ENCODE measurements around the gene TBC1D22A.

DNA sequence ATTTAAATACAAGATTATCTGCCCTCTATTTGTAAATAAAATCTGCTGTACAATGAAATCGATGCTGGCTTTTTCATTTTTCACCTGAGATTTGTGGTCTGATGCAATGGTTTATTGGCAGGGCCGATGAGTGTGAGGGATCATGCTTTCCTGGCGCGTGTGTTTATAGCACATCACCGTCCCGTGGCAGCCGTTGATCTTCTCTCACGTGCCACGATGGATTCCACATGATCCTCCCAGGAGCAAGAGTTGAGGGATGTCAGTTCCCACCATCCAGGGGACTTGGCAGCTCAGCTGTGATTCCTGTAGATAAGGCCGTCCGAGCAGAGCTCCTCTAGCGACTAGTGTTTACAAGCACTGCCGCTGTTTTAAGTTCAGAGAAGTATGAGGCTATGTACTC, 213.7 kb downstream of the TBC1D22A start:
- TF ChIP-seq DMBX1 (CRISPR knock-in tag; IDR thresholded peaks at IDR 0.05; ENCODE audit: borderline replicate concordance) (no peak), PURB (CRISPR knock-in tag; IDR thresholded peaks at IDR 0.05; ENCODE audit: low read depth) (no peak), GABPB1 (CRISPR knock-in tag; IDR thresholded peaks at IDR 0.05) (no peak), FOXP4 (CRISPR knock-in tag; IDR thresholded peaks at IDR 0.05; ENCODE audit: borderline replicate concordance) (no peak), U2AF2 (optimal IDR thresholded peaks at IDR 0.05; ENCODE audit: low read depth, low read length) (no peak), RAD21 (CRISPR knock-in tag; conservative IDR thresholded peaks at IDR 0.05 in 1 of 2, IDR thresholded peaks at IDR 0.05 in 1 of 2) (no peak), SP1 (CRISPR knock-in tag; IDR thresholded peaks at IDR 0.05) (no peak), NFE2L1 (tag; IDR thresholded peaks at IDR 0.05; ENCODE audit: borderline replicate concordance, low read depth) (no peak), ATF7 (IDR thresholded peaks at IDR 0.05) (no peak)
- TF ChIP-seq, protein P1, sequence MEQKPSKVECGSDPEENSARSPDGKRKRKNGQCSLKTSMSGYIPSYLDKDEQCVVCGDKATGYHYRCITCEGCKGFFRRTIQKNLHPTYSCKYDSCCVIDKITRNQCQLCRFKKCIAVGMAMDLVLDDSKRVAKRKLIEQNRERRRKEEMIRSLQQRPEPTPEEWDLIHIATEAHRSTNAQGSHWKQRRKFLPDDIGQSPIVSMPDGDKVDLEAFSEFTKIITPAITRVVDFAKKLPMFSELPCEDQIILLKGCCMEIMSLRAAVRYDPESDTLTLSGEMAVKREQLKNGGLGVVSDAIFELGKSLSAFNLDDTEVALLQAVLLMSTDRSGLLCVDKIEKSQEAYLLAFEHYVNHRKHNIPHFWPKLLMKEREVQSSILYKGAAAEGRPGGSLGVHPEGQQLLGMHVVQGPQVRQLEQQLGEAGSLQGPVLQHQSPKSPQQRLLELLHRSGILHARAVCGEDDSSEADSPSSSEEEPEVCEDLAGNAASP (IDR thresholded peaks at IDR 0.05), result no peak
- TF ChIP-seq, protein P2, sequence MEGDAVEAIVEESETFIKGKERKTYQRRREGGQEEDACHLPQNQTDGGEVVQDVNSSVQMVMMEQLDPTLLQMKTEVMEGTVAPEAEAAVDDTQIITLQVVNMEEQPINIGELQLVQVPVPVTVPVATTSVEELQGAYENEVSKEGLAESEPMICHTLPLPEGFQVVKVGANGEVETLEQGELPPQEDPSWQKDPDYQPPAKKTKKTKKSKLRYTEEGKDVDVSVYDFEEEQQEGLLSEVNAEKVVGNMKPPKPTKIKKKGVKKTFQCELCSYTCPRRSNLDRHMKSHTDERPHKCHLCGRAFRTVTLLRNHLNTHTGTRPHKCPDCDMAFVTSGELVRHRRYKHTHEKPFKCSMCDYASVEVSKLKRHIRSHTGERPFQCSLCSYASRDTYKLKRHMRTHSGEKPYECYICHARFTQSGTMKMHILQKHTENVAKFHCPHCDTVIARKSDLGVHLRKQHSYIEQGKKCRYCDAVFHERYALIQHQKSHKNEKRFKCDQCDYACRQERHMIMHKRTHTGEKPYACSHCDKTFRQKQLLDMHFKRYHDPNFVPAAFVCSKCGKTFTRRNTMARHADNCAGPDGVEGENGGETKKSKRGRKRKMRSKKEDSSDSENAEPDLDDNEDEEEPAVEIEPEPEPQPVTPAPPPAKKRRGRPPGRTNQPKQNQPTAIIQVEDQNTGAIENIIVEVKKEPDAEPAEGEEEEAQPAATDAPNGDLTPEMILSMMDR (IDR thresholded peaks at IDR 0.05 in 2 of 3, conservative IDR thresholded peaks at IDR 0.05 in 1 of 3; ENCODE audit: insufficient read depth in 2 of 3, low read depth in 1 of 3, low read length in 3 of 3), result no peak

Measured in K562 (cell line).